D341Med (cell line): ENCODE results near the gene TACC2.

Experiments
- DNase-seq: peaks from one replicate; pipeline ENCODE4 v3.0.0; 2012; ENCODE audit warnings: low spot score

TACC2 gene

DNA sequence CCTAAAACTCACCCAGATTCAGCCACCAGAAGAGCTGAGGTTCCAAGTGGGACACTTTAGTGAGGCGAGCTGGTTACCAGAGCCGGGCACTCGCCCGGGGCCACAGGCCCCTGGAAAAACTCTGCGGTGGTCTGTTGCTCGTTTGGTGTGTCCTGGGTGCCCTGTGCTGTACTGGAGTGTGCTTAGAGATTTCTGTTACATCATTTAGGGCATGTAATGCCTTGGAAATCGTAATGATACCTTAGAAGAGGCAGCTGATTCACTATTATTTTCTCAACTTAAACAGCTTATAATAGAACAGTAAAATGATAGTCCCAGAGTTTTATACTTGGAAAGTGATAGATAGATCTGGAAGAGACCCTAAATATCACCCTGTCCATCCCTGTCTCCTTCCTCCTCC lies 233.7 kb downstream of the TACC2 start:
- DNase-seq, result no peak

DNA sequence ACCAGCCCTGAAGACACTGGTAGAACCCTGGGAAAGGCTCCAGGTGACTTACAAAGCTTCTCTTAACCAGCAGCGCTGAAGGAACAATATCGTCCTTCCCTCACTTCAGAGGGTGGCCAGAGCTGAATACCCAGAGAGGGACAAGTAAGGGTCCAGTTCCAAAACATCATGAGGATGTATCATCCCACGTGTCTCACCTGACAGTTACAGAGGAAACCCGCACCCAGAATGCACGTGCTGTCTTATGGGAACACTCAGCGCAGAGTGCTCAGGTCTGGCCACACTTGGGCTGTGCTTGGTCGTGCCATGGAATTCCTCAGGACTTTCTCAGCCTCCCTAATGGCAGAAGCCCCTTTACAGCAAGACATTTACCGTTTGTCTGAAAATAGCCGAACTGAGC lies 235.2 kb downstream of the TACC2 start:
- DNase-seq, result no peak

DNA sequence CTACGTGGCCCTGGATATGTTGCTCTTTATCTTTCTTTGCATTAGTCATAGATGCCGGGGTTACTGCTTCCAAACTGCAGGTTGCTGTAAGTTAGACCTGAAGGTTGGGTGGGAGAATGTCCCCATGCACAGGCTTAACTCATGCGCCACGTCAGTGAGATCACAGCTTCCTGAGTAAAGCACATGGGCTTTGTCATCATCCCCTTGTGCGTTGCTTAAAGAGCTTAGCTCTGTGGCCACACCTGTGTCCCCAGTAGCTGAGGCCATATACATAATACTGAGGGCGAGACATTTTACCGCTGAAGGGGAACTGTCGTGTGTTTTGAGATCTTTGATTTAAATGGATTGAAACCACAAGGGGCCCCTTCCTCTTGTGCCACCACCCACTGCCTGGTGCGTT lies 236.4 kb downstream of the TACC2 start:
- DNase-seq, result no peak

- DNase-seq, result no peak
These were observed 238.8 kb downstream of the TACC2 start for GRCh38 chr10:122227754-122228153.

DNA sequence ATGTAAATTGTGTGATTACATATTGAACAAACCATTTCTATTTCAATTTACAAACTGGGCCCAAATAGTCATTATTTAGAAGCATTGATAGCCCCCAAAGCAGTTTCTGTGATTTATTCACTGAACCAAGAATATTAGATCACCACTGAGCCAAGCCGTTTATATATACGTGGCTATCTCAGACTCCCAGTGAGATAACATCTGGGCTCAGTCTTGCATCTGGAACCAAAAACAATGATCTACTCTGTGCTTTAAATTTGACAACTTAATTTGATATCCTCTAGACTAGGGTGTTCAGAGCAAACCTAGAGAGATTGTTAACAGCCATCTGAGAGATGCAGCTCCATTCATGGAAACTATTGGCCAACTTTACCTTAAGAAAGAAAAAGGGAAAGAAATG lies 240.7 kb downstream of the TACC2 start:
- no peak for DNase-seq

DNA sequence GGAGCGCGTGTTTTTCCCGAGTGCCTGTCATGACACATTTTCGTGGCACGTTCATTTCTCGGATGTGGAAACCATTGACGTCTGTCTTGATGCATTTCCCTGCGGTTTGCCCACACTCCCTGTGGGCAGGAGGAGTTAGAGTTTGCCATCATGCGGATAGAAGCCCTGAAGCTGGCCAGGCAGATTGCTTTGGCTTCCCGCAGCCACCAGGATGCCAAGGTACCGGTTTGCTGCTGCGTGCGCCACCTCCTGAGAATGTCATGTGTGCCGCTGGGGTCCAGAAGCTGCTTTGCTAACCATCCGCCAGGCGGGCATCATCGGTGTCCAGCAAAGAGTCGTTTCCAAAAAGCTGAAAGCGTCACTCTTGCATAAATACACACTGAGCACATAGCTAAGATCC lies 241.3 kb downstream of the TACC2 start:
- no peak for DNase-seq

DNA sequence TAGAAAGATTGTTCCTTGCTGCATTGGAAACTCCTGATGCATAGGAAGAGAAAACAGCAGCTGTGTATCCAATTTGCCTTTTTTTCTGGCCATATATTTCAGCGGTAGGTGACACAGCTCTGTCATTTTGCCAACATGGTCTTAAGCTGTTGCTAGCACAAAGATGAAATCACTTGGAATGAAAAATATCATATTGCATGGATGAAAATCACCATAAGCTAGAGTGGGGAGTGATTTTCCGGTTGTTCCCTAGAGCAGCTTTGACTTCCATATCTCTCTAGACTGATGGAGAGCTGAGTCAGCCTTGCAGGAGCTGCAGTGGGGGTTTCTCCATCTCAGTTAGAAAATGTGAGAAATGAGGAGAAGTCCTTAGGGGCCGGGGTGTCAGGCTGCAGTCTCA lies 243.8 kb downstream of the TACC2 start:
- DNase-seq, result no peak

GRCh38 chr10:122233857-122234348 lies 244.9 kb downstream of the TACC2 start:
- DNase-seq, result no peak

DNA sequence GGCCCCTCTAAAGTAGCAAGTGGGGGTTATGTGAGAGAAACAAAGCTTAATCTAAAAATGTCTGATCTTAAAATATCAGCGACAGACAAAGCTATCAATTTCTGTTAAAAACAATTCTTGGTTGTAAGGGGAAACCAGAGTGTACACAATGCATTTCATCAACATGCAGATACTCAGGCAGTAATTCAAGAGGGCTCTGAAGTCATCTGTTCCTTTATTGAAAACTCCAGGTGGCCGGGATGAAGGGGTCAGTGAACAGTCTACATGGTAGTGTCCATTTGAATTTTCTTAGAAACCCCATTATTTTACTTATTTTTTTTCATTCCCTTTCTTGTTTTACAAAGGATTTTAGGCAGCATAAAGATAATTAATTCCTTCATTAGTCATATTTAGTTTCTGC lies 245.5 kb downstream of the TACC2 start:
- no peak for DNase-seq

DNA sequence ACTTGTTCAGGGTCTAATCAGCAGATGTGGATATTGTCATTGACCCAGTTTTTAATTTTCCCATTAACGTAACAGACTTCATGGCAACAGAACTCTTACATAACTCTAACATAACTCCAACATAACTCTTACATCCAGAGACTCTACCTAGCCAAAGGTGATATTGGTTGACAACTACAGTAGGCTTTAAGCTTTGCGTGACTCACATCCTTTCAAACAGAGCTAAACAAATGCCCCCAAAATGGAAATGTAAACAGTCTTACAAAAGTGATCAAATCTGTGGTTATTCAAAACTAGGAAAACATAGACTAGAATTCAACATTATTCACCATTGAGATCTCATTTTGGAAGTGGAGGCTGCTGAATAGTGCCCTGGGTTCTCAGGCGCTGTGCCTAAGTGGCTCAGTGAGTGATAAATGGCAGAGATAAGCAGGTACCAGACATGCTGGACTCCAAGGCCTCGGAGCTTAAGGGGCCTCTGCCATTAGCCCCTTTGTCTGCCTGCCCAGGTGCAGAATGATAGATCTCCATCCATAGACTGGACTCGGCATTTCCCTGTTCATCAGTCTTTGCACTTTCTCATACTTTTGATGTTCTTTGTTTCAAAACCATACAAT lies 247.8 kb downstream of the TACC2 start:
- no peak for DNase-seq

DNA sequence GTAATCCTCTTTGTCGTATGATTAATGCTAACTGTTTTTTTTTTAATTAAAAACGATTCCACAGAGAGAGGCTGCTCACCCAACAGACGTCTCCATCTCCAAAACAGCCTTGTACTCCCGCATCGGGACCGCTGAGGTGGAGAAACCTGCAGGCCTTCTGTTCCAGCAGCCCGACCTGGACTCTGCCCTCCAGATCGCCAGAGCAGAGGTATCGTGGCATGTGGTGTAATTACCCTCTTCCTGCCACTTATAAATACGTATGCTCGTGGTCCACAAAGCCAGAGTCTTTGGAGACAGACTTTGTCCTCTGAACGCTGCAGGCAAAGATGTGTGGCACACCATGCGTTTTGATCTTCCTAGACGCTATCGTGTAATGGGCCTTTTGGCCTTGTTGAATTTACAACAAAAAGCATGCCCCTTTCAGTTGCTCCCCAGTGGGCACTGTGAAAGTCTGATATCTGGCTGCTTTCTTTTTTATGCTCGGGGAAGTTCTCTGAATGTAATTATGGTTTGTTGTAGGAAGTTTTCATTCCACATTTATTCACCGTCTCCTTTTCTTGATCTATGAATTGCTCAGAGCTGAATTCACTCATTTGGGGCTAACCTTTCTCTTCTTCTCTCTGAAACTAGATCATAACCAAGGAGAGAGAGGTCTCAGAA lies 248.5 kb downstream of the TACC2 start:
- DNase-seq, result no peak

GRCh38 chr10:122239578-122240257 lies 250.8 kb downstream of the TACC2 start:
- DNase-seq, result no peak

GRCh38 chr10:122240401-122240800 lies 251.4 kb downstream of the TACC2 start:
- no peak for DNase-seq

- DNase-seq, result no peak
These were observed 252.9 kb downstream of the TACC2 start for GRCh38 chr10:122241836-122242235.

- no peak for DNase-seq
These were observed 254.6 kb downstream of the TACC2 start for GRCh38 chr10:122243550-122243949.

DNA sequence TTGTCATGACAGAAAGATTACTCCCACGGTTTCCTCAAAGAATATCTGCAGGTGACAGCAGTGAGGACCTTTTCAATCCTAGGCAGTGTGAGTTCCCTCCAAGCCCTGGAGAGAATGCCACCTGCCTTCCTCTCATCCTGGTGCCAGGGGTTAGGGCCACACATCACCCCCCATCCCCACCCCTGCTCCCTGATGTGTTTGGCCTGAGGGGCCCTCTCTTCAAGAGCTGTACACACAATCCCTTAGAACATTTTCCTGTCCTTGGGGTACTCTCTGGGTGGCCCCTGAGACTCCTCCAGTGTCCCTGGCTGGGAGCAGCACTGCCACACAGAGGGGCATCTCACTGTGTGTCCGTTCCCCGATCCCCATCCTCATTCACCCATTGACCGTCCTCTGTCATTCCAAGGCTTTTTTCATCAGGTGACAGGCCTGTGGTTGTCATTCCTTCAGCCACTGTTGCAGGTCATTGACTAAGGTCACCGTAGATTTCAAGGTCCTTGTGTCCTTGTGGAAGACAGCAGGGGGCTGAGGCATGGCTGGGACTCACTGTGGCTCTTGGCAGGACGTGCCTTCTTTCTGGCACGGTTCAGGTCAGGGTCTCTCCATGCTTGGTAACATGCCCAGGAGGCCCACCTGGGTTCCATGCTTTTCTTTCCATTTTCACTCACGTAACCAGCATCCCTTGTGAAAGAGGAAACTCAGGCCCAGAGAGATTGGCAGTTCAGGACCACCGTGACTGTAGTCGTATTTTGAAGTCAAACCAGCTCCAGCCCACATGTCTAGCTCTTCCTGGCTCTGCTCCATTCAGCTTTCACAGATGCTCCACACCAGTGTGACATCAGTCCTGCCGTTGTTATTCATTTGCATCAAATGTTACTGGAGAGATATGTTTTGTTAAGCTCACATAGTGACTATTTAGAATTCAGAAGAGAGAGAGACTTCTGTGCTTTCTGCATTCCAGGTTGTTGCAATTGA lies 255.3 kb downstream of the TACC2 start:
- DNase-seq, result no peak

DNA sequence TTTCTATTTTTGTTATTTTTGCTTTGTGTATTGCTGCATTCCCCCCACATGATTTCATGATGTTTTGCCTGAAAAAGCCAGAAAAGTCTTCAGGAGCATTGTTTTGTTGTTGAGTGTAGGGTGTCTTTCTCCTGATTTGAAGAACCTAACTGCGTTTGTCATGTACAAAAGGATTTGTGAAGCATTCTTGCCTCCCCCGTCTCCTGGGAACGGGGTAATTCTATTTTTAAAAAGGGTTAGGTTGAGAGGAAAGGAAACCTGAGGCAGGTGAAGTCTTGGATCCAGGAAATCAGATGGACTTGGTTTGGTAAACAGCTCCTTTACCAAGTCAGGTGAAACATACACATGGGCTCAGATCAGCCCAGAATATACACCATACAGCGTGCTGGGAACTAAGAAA lies 256.2 kb downstream of the TACC2 start:
- DNase-seq, result no peak

GRCh38 chr10:122245897-122246296 lies 256.9 kb downstream of the TACC2 start:
- DNase-seq, result no peak

DNA sequence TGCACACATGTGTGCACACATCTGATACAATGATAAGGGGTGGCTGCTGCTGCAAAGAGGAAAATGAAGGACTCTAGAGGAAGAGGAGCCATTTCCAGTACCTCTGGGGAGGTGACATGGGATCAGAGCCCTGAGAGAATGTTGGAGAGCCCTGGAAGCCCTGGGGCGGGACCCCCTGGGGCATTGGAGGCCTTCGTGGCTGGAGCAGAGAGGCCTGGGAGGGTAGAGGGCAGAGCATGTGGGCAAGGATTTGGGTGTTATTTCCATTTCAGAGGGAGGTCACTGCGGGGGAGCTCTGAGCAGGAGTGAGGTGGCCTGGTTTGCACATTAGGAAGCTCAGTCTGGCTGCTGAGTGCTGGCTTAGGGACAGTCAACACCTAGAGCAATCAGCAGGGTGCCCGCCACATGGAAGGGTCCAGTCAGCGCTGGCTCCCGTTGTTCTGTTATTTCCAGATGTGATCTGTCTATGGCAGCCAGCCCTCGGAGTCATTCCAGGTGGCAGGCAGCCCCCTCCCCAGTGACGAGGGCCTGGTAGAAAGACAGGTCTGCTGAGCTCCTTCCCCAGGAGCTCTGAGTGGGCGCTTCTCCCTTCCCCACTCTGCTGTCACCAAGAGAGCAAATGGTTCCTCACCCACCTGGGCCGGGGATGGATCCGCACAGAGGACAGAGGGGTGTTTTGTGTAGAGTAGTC lies 258.0 kb downstream of the TACC2 start:
- no peak for DNase-seq

- no peak for DNase-seq
These were observed 259.7 kb downstream of the TACC2 start for GRCh38 chr10:122248356-122249302.
